Fibroblast of pulmonary artery (primary cell): ENCODE data around the gene B4GALNT4.

Experiments
- DNase-seq: peaks from one replicate; pipeline ENCODE4 v3.0.0-alpha.2; 2010; ENCODE audit warnings: low read depth
- H3K4me3 ChIP-seq: replicated peaks from 2 replicates; pipeline ENCODE4 v1.5.1; 2011; ENCODE audit warnings: low read depth, mild to moderate bottlenecking, control low read depth, low read length, moderate library complexity
- TF ChIP-seq, protein P1 (sequence below): IDR thresholded peaks from 2 replicates; pipeline ENCODE4 v1.5.1; 2011; ENCODE audit warnings: mild to moderate bottlenecking, control low read depth, low read length, inconsistent platforms; ENCODE audit errors: missing control alignments

The B4GALNT4 gene

DNA sequence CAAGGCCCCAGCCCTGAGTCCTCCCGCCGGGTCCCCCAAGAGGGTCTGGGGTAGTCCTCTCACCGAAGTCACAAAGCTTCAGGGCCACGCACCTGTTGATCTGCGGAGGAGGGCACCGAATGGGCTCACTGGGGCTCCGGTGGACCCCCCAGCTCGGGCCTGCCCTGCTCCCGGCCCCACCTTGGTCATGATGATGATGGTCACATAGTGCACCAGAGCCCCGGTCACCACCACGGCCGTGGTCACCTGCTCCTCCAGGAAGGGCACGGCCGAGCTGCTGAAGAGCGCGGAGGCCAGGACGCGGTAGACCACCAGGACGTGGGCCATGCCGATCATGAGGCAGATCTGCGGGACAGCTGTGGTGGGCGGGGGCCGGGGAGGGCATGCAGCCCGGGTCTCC is 59.0 kb downstream of the B4GALNT4 start:
- no peak overlapping the region for H3K4me3 ChIP-seq
- TF ChIP-seq, protein P1, sequence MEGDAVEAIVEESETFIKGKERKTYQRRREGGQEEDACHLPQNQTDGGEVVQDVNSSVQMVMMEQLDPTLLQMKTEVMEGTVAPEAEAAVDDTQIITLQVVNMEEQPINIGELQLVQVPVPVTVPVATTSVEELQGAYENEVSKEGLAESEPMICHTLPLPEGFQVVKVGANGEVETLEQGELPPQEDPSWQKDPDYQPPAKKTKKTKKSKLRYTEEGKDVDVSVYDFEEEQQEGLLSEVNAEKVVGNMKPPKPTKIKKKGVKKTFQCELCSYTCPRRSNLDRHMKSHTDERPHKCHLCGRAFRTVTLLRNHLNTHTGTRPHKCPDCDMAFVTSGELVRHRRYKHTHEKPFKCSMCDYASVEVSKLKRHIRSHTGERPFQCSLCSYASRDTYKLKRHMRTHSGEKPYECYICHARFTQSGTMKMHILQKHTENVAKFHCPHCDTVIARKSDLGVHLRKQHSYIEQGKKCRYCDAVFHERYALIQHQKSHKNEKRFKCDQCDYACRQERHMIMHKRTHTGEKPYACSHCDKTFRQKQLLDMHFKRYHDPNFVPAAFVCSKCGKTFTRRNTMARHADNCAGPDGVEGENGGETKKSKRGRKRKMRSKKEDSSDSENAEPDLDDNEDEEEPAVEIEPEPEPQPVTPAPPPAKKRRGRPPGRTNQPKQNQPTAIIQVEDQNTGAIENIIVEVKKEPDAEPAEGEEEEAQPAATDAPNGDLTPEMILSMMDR = no peak
- no peak for DNase-seq

- TF ChIP-seq, protein P1 = no peak
- H3K4me3 ChIP-seq = no peak overlapping the region
- DNase-seq = no peak
Measured at GRCh38 chr11:429391-429790, 60.1 kb downstream of the B4GALNT4 start.

- H3K4me3 ChIP-seq = no peak overlapping the region
- TF ChIP-seq, protein P1 = no peak
- DNase-seq = no peak
Measured at GRCh38 chr11:429931-430456, 60.7 kb downstream of the B4GALNT4 start.
